IMR-90 (cell line): Measurements from ENCODE around the gene MOCS2. TPM values are rescaled to one million over a fixed set of nuclear protein-coding genes. Genes with fewer than 3 reads are reported as not detected.

Experiments
- ATAC-seq: fragments of 200-7000 bp; cut with Tn5 transposase; 2 replicates; pipeline ENCODE4 v1.9.1; 2020; ENCODE audit warnings: low read depth, mild to moderate bottlenecking, moderate library complexity
- BruUV-seq: library from RNA; stranded (reverse); fragments of 400-500 nt; replicated peaks from 2 replicates; lab custom pipeline; 2021; lab: Mats Ljungman, UMichigan
- CTCF ChIA-PET: fragments of 300-600 bp; formaldehyde crosslinking; extraction: SDS; loops from one replicate; lab custom pipeline; 2021; ENCODE audit warnings: antibody characterized with exemption; lab: Yijun Ruan, JAX
- POLR2A ChIA-PET: fragments of 300-600 bp; sonication (Branson Sonifier 250); formaldehyde crosslinking; loops from one replicate; lab custom pipeline; 2022; ENCODE audit warnings: antibody characterized with exemption; ENCODE audit not compliant: unreplicated experiment; lab: Charles Lee
- DNase-seq: peaks from one replicate; pipeline ENCODE4 v3.0.0; 2013
- H2AFZ ChIP-seq: replicated peaks from 2 replicates; pipeline ENCODE3; 2013; ENCODE audit warnings: low read length, mild to moderate bottlenecking; ENCODE audit not compliant: poor library complexity
- H2AK5ac ChIP-seq: 2 replicates; pipeline ENCODE4 v1.6.1; 2013; ENCODE audit warnings: low read depth, low read length, inconsistent platforms
- H2AK9ac ChIP-seq: replicated peaks from 2 replicates; pipeline ENCODE3; 2013; ENCODE audit warnings: mild to moderate bottlenecking, low read depth, low read length, moderate library complexity; ENCODE audit not compliant: poor library complexity
- H2BK120ac ChIP-seq: 2 replicates; pipeline ENCODE4 v1.6.1; 2013; ENCODE audit warnings: low read depth, low read length, inconsistent platforms
- H2BK15ac ChIP-seq: 3 replicates; pipeline ENCODE4 v1.6.1; 2013; ENCODE audit warnings: low read depth, low read length, inconsistent platforms
- H2BK20ac ChIP-seq: 2 replicates; pipeline ENCODE4 v1.6.1; 2013; ENCODE audit warnings: low read depth, mild to moderate bottlenecking, inconsistent platforms, low read length, moderate library complexity
- H2BK5ac ChIP-seq: 2 replicates; pipeline ENCODE4 v1.6.1; 2013; ENCODE audit warnings: mild to moderate bottlenecking, low read depth, low read length, inconsistent platforms; ENCODE audit not compliant: poor library complexity, severe bottlenecking
- H3K14ac ChIP-seq: replicated peaks from 2 replicates; pipeline ENCODE4 v1.6.1; 2013; ENCODE audit warnings: low read depth, low read length, inconsistent platforms
- H3K18ac ChIP-seq: 2 replicates; pipeline ENCODE4 v1.6.1; 2013; ENCODE audit warnings: low read depth, low read length, control low read depth
- H3K23ac ChIP-seq: 2 replicates; pipeline ENCODE4 v1.6.1; 2013; ENCODE audit warnings: low read depth, low read length, inconsistent platforms
- H3K27ac ChIP-seq: 2 replicates; pipeline ENCODE4 v1.5.1; 2013; ENCODE audit warnings: mild to moderate bottlenecking, control low read depth, low read length; ENCODE audit not compliant: insufficient read depth
- H3K27me3 ChIP-seq: 2 replicates; pipeline ENCODE4 v1.6.1; 2013; ENCODE audit warnings: low read length; ENCODE audit not compliant: control insufficient read depth, insufficient read depth
- H3K36me3 ChIP-seq: 2 replicates; pipeline ENCODE4 v1.6.1; 2013; ENCODE audit warnings: low read length, mixed read lengths; ENCODE audit not compliant: control insufficient read depth, insufficient read depth
- H3K4ac ChIP-seq: 2 replicates; pipeline ENCODE4 v1.6.1; 2013; ENCODE audit warnings: low read depth, low read length, inconsistent platforms
- H3K4me1 ChIP-seq: 2 replicates; pipeline ENCODE4 v1.6.1; 2013; ENCODE audit warnings: low read length, mixed read lengths; ENCODE audit not compliant: control insufficient read depth, insufficient read depth
- H3K4me2 ChIP-seq: 2 replicates; pipeline ENCODE4 v1.6.1; 2013; ENCODE audit warnings: low read depth, mild to moderate bottlenecking, control low read depth, low read length, moderate library complexity
- H3K4me3 ChIP-seq: 2 replicates; pipeline ENCODE4 v1.5.1; 2013; ENCODE audit warnings: low read depth, mild to moderate bottlenecking, control low read depth, low read length, moderate library complexity; ENCODE audit not compliant: insufficient read depth
- H3K56ac ChIP-seq: 2 replicates; pipeline ENCODE4 v1.6.1; 2013; ENCODE audit warnings: low read length, inconsistent platforms; ENCODE audit not compliant: insufficient read depth; ENCODE audit errors: extremely low read depth
- H3K79me1 ChIP-seq, 2 experiments: 2 replicates each; pipeline ENCODE4 v1.6.1; 2013; ENCODE audit warnings: low read length in 2 of 2, inconsistent platforms in 1 of 2, low read depth in 1 of 2
- H3K9ac ChIP-seq: 2 replicates; pipeline ENCODE4 v1.6.1; 2013; ENCODE audit warnings: low read depth, low read length, control low read depth
- H3K9me1 ChIP-seq: 2 replicates; pipeline ENCODE4 v1.6.1; 2013; ENCODE audit warnings: low read length, inconsistent platforms; ENCODE audit not compliant: insufficient read depth
- H3K9me3 ChIP-seq: 2 replicates; pipeline ENCODE4 v1.6.1; 2013; ENCODE audit warnings: low read length; ENCODE audit not compliant: control insufficient read depth, insufficient read depth
- H4K20me1 ChIP-seq: 2 replicates; pipeline ENCODE4 v1.6.1; 2013; ENCODE audit warnings: low read length, inconsistent platforms; ENCODE audit not compliant: insufficient read depth
- H4K5ac ChIP-seq: 2 replicates; pipeline ENCODE4 v1.6.1; 2013; ENCODE audit warnings: mild to moderate bottlenecking, low read depth, low read length, control low read depth
- H4K8ac ChIP-seq, 2 experiments: 2 replicates each; pipeline ENCODE4 v1.6.1; 2013; ENCODE audit warnings: low read depth in 2 of 2, low read length in 2 of 2, control low read depth in 1 of 2, inconsistent platforms in 1 of 2
- H4K91ac ChIP-seq: 2 replicates; pipeline ENCODE4 v1.6.1; 2013; ENCODE audit warnings: low read depth, low read length, inconsistent platforms; ENCODE audit not compliant: insufficient read depth
- CTCF ChIP-seq: conservative IDR thresholded peaks from 2 replicates; pipeline ENCODE4 v1.5.1; 2012; ENCODE audit warnings: mild to moderate bottlenecking, low read depth, low read length, improper control_type of control experiment
- NFE2L2 ChIP-seq: fragments of 150-350 bp; IDR thresholded peaks from 2 replicates; pipeline ENCODE4 v1.6.1; 2016; ENCODE audit warnings: low read depth, mild to moderate bottlenecking, low read length
- RAD21 ChIP-seq: IDR thresholded peaks from 2 replicates; pipeline ENCODE4 v1.6.1; 2012; ENCODE audit warnings: low read length, improper control_type of control experiment
- SMC3 ChIP-seq: fragments of 150-350 bp; IDR thresholded peaks from 2 replicates; pipeline ENCODE4 v1.6.1; 2016; ENCODE audit warnings: low read depth, mild to moderate bottlenecking, antibody characterized with exemption, low read length, moderate library complexity
- WGBS, 2 experiments: methylation state at CpG; one replicate each; pipeline versions ENCODE4 v1.1.5 to v1.1.7; 2013; ENCODE audit warnings: missing lambda C conversion rate in 2 of 2; ENCODE audit not compliant: insufficient read length in 1 of 2; ENCODE audit errors: extremely low coverage in 2 of 2; 5-methylcytosine and 5-hydroxymethylcytosine counted together
- dilution Hi-C: fragments of 300-500 bp; cut with HindIII; formaldehyde crosslinking; loops from one replicate; pipeline ENCODE4 v1.14.3; 2018; ENCODE audit warnings: low sequenced_read_pairs; ENCODE audit not compliant: unreplicated experiment
- in situ Hi-C: fragments of 300-500 bp; cut with MboI; formaldehyde crosslinking; loops from 3 replicates; pipeline ENCODE4 v1.14.3; 2019; ENCODE audit warnings: low sequenced_read_pairs, inconsistent platforms, mixed read lengths
- intact Hi-C: fragments of 100-400 bp; cut with micrococcal nuclease; formaldehyde crosslinking; loops from 2 replicates; pipeline ENCODE4 v1.10.0; 2022
- polyA plus RNA-seq, 3 experiments: library from polyadenylated mRNA; depleted of rRNA; stranded (reverse); fragments of >200 nt; gene quantifications; 2 replicates each; pipeline ENCODE4 v1.2.3, GENCODE V29; 2012; ENCODE audit warnings: low replicate concordance in 1 of 3
- total RNA-seq: library from RNA; depleted of rRNA; stranded (reverse); fragments of >200 nt; gene quantifications from 2 replicates; pipeline ENCODE4 v1.2.3, GENCODE V29; 2012

Gene MOCS2
- total and polyA plus RNA-seq, 2 of the 4 experiments (the other 2 are of a cell fraction), result 36.4 to 40.0 TPM

GRCh38 chr5:53095931-53096525, 13.5 kb downstream of the MOCS2 start:
- Histone ChIP-seq H3K56ac (no peak overlapping the region), H3K9ac (no peak overlapping the region), H3K27me3 (no peaks in the 10 kb centered on the region), H2AK5ac (no peak overlapping the region), H3K4me3 (no peak overlapping the region), H2AK9ac (no peak overlapping the region), H2BK5ac (no peak overlapping the region), H3K4me2 (no peak overlapping the region), H3K4me1 (peaks cover 7% of the 10 kb centered on the region; the same call in 1 of the 2 replicates), H4K5ac (no peak overlapping the region), H3K9me1 (no peaks in the 10 kb centered on the region), H2AFZ (no peak overlapping the region), H2BK20ac (no peak overlapping the region), H3K23ac (no peak overlapping the region), H3K14ac (no peak overlapping the region), H2BK15ac (no peak overlapping the region), H3K18ac (no peak overlapping the region), H3K4ac (no peak overlapping the region), H4K20me1 (no peaks in the 10 kb centered on the region; the same call in 1 of the 2 replicates), H3K9me3 (no peaks in the 10 kb centered on the region), H4K8ac (no peak overlapping the region), H3K36me3 (peaks cover 20% of the 10 kb centered on the region), H3K27ac (no peak overlapping the region), H2BK120ac (no peak overlapping the region), H4K91ac (no peak overlapping the region), H3K79me1 (peaks cover 0 to 6% of the 10 kb centered on the region in 2 experiments; a peak in 1 of 4 replicates)
- in situ Hi-C loops, result loop anchor here (5.0 kb wide), 1 partner anchor 149 kb away; no protein-coding TSS in a partner anchor
- dilution Hi-C loops, result no loop called here
- ATAC-seq (peak; percentile 52), DNase-seq (peak; percentile 75)
- BruUV-seq, result no TSS peak
- intact Hi-C loops, result loop anchor here (1.0 kb wide), 1 partner anchor 148 kb away; no protein-coding TSS in a partner anchor
- ChIA-PET POLR2A (no interaction called here), CTCF (interaction anchor here (3.8 kb wide), 1 partner anchor 147 kb away, joined by 20 read pairs; no protein-coding TSS in a partner anchor)
- peak; percentile 70 for TF ChIP-seq RAD21
- TF ChIP-seq NFE2L2, result no peak
- peak; percentile 77 for TF ChIP-seq CTCF
- peak; percentile 68 for TF ChIP-seq SMC3
- no CpG with 5 or more reads among the region's 3 CpGs for WGBS, 2 experiments
